ENCODE measurements around the gene RWDD3.
A peak's percentile ranks its signal among the peaks of the same experiment; 100 is the strongest.

The RWDD3 gene

DNA sequence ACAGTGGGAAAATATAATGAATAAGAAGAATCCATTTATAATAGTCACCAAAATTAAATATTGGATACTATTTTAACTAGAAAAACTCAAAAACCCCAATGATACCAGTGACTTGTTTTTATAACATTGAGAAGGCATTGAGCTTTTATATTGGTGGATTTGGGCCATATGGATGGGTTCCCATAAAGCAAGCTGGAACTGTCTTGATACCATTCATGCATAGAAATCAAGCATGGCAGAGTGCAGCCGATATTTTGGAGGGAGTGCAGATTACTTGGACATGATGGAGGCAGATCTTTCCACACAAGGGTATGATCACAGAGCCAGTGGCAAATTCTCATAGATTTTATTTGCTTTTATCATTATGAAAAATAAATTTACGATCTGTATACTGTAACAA is 3.8 kb upstream of the RWDD3 start:
- DNase-seq (ENCODE audit: low spot score) = peak; percentile 45

GRCh38 chr1:95230768-95231191 is 3.2 kb upstream of the RWDD3 start:
- DNase-seq (ENCODE audit: low spot score) = peak; percentile 51

GRCh38 chr1:95232646-95233318 is 1.2 kb upstream of the RWDD3 start:
- DNase-seq (ENCODE audit: low spot score) = peak; percentile 69

DNA sequence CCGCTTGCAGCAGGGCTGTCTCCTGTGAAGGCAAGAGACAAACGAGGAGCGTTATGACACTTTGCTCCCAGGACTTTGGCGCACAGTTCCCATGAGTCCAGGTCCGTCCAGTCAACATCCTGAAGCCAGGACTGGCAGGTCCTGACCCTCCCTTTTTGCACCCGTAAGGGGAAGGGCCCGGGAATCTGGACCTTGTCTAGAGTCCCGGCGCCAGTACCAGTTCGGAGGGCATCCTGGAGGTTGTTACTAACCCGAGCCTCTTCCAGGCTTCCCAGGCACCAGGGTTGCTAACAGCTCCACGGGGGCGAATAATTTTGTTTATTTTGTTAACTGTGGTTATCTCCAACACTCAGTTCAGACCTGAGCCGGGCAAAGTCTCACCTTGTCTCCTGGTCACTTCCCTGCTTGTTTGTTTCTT is 682 bp upstream of the RWDD3 start:
- no peak for DNase-seq (ENCODE audit: low spot score)

DNA sequence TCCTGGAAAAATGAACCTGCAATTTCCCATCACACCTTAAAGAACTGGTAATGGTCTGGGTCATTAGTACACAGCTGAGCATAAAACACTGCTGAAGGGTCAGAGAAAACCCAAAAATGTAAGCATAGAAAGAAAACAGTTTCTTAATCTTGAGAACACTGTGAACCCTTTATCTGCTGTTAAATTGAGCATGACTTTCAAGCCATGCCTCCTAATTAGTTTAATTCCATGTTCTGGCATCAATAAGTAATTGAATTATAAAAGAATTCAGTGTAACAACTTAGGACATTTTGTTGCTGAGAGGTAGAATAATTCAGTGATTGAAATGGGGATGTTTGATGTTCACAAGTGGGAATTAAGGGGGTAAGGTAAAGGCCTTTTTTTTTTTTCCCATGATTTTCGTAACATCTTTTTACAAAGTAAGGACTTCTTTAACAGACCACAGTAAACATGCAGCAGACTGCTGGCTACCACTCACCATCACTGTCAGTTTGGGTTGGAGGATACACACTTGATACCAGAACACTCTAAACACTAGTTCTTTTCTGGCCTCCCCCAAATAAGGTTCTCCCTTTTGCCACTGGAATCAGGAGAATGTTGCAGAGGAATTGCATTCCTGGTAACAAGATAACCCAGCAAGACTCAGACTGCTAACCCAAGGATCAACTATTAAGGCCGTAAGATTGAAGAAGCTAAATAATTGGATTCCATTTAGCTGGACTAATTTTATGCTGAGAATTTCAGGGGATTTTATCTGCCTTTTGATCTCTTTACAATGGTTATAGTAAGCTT is 3.0 kb downstream of the RWDD3 start:
- no peak for DNase-seq (ENCODE audit: low spot score)

- DNase-seq (ENCODE audit: low spot score) = no peak
Observed at GRCh38 chr1:95237981-95238703, 4.1 kb downstream of the RWDD3 start.

- no peak for DNase-seq (ENCODE audit: low spot score)
Observed at GRCh38 chr1:95245029-95245428, 11.0 kb downstream of the RWDD3 start.

DNA sequence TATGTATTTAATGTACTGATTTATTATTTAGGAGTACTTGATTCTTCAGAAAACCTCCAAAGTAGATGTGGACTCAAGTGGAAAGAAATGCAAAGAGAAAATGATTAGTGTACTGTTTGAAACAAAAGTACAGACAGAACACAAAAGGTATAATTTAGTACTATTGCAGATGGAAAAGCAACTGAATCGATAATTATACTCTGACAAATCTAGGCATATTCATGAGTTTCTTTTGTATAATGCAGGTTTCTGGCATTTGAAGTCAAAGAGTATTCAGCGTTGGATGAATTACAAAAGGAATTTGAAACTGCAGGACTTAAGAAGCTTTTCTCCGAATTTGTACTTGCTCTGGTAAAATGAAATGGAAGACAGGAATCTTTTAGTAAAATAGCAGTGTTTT is 12.5 kb downstream of the RWDD3 start:
- DNase-seq (ENCODE audit: low spot score) = no peak

GRCh38 chr1:95247607-95248006 is 13.6 kb downstream of the RWDD3 start:
- no peak for DNase-seq (ENCODE audit: low spot score)

DNA sequence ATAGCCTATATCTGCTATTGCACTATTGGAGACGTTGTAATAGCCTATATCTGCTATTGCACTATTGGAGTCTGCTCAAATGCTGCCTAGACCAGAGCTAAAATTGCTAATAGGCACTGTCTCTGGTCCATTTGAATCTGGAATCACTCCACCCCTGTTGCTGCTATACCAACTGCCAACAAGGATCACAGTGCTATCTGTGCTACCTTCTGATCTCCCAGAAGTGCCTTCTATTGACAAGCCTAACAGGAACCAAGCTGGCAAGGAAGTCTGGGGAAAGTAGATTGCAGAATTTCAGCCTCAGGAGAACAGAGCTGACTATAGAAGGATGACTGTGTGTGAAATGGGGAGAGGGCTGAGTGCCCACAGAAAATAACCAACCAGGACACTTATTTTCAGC is 15.9 kb downstream of the RWDD3 start:
- DNase-seq (ENCODE audit: low spot score) = no peak

GRCh38 chr1:95252422-95252821 is 18.4 kb downstream of the RWDD3 start:
- DNase-seq (ENCODE audit: low spot score) = no peak

DNA sequence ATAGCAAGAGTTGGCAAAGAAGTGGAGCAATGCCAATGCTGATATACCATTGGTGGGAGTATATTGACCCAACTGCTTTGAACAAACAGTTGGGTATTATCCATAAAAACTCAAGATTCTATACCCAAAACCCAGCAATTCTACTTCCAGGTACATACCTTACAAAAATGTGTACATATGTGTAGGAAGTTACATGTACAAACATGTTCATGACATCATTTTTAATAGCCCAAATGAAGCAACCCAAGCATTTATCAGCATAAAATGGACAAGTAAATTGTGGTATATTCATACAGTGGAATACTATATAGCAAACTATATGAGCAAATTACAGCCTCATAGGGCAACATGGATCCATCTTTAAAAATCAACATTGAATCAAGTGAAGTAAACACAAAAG is 20.9 kb downstream of the RWDD3 start:
- no peak for DNase-seq (ENCODE audit: low spot score)

DNA sequence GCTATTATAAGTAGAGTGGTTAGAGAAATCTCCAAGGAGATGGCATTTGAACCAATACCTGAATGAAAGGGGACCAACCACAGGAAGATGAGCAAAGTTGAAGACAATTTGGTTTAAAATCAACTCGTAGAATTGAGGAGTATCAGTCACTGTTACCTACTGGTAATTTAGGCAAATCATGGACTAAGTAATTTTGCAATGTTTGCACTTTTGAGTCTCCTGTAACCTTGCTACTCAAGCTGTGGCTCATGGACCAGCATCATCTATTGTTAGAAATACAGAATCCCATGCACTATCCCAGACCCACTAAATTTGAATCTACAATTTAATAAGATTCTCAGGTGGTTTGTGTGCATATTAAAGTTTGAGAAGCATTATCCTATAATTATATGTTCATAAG is 21.8 kb downstream of the RWDD3 start:
- DNase-seq (ENCODE audit: low spot score) = no peak

GRCh38 chr1:95257758-95258157 is 23.7 kb downstream of the RWDD3 start:
- no peak for DNase-seq (ENCODE audit: low spot score)

GRCh38 chr1:95259245-95259644 is 25.2 kb downstream of the RWDD3 start:
- DNase-seq (ENCODE audit: low spot score) = no peak

DNA sequence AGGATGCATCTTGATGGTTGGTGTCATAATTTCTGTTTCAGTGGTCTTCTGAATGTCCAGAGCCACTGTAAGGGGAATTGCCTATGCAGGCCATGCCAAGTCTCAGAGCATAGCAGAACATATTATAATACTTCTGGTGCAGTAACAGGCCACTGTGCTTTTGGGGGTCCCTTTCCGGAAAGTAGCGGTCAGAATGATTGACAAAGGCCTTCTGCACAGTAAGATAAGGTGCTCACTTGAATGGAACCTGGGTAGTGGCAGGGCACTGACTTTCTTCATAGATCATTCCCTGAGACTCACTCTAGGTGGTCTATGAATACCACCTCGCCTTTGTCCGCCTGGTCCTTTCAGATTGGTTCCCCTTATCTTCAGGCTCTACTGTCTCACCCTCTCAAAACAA is 28.9 kb downstream of the RWDD3 start:
- DNase-seq (ENCODE audit: low spot score) = no peak

DNA sequence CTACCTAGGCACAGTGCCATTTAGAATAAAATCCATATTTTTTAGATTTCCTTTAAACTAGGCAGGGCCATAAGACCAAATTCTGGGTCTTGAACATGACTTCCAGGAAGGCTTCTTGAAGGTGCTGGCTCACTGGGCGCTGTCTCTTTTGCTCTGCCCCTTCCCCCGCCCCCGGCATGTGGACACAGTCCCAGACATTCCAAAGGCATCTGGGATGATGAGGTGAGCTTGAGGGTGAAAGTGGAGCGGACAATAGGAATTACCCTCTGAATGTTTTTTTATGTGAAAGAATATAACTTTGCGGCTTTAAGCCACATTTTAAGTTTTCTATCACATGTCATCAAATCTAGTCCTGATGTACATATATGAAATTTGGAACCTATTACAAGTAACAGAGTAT is 29.4 kb downstream of the RWDD3 start:
- DNase-seq (ENCODE audit: low spot score) = no peak

GRCh38 chr1:95265106-95265505 is 31.1 kb downstream of the RWDD3 start:
- DNase-seq (ENCODE audit: low spot score) = no peak

DNA sequence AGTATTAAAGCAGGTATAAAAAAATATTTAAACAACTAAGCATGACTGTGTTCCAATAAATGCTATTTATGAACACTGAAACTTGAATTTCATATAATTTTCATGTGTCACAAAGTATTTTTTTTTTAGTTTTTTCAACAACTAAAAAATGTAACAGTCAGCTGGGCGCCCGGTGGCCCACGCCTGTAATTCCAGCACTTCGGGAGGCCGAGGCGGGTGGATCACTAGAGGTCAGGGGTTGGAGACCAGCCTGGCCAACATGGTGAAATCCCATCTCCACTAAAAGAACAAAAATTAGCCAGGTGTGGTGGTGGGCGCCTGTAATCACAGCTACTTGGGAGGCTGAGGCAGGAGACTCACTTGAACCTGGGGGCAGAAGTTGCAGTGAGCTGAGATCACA is 42.4 kb downstream of the RWDD3 start:
- no peak for DNase-seq (ENCODE audit: low spot score)

DNA sequence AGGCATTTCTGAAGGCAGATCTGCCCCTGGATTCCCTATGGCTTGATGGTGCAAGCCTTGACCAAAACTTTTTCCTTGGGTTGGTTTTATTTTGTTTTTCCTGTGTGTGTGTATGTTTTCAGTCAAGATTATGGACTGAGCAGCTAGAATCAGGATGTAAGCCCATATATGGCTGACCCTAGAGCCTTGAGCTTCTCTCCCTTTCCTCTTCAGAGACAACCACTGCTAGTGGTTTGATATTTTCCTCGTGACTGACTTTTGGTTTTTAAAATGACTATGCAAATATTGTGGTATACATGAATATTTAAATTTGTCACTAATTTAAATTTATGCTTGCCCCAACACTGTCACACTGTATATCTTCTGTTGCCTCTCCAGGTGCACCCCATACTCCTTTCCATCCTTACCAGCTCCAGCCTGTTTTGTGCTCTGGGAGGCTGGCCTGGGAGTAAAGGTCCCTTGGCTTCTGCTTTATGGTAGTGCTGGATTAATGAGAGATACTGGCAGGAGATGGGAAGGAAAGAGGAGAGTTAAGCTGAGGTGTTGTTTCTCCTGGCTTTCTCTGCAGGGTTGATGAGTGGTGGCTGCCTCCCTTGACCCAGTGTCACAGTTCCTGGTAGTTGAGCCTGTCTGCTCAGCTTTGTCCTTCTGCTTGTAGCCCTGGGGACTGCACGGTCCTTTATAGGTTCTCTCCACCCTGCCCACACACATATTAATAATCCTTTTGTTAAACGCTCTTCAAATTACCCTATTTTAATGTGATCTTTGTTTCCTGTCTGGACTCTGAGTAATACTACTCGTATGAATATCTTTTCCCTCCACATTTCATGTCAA is 44.4 kb downstream of the RWDD3 start:
- DNase-seq (ENCODE audit: low spot score) = no peak

GRCh38 chr1:95281781-95282517 is 47.9 kb downstream of the RWDD3 start:
- no peak for DNase-seq (ENCODE audit: low spot score)

Measured in globus pallidus (tissue), 1 donor.